ENCODE measurements around the gene PROK1. TPM values are rescaled to one million over a fixed set of nuclear protein-coding genes. Genes with fewer than 3 reads are reported as not detected.

The PROK1 gene
- total and polyA plus RNA-seq, 2 of the 13 experiments (the other 11 are each of a cell fraction or from before 2014, with no cell fraction given) = 0.07 TPM; not detected in 1

DNA sequence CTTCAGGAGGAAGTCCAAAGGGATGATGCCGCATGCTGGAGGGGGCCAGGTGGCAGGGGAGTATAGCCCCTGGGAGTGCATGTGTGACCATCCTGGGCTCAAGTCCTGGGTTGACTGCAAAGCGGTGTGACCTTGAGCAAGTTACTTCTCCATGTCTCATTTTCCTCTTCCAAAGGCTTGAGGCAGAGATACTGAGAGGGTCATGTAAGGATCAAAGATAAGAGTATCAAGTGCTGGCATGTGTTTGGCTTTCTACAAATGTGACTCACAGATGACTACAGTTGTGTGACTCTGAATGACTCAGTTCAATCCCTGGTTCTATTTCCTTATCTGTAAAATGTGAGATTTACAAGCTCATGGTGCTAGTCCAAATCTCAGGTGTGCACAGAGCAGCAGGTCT is 26.1 kb downstream of the PROK1 start:
- FAIRE-seq = no peak
- no peaks in the 10 kb centered on the region for H3K4me1 ChIP-seq (ENCODE audit: insufficient read depth, low read length)

DNA sequence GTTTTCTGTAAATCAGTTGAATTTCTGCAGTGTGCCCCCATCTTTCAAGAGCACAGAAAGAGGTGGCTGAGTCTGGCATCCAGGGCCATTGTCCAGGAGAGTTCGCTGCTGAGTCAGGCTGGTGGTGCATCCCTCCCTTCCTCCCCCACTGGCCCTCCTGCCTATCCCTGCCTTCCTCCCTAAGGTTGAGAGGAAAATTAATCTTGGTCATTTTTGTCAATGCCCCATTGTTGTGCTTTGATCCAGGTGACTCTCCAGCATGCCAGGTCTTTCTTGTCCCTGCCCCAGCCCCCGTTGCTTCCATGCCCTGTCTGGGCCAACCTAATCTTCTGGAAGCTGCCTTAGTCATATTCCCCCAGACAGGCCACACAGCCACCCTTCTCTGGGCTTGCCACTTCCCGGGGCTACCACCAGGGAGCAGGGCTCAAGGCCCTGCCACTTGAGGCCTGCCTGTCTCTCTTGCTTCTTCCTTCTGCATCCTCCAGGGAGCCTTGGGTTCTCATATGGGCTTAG is 26.6 kb downstream of the PROK1 start:
- Histone ChIP-seq H3K36me3 (replicated peaks in 1 of 2; ENCODE audit: control insufficient read depth in 1 of 2, insufficient read depth in 2 of 2, low read length in 2 of 2) (no peaks in the 10 kb centered on the region), H3K79me2 (ENCODE audit: insufficient read depth, low read length) (no peaks in the 10 kb centered on the region), H3K4me3 (replicated peaks in 1 of 3; ENCODE audit: insufficient read depth in 1 of 3, low read depth in 2 of 3, low read length in 3 of 3) (no peak overlapping the region), H3K27me3 (ENCODE audit: control insufficient read depth in 1 of 2, insufficient read depth in 2 of 2, low read length in 2 of 2) (no peaks in the 10 kb centered on the region; a peak in 1 of 5 replicates), H3K27ac (ENCODE audit: extremely low read length, insufficient read depth, low read length) (no peak overlapping the region), H4K20me1 (ENCODE audit: insufficient read depth, low read length) (no peaks in the 10 kb centered on the region), H2AFZ (ENCODE audit: low read length) (no peak overlapping the region), H3K9ac (ENCODE audit: insufficient read depth, low read depth, low read length) (no peak overlapping the region), H3K4me1 (ENCODE audit: insufficient read depth, low read length) (no peaks in the 10 kb centered on the region), H3K9me3 (ENCODE audit: low read length) (no peaks in the 10 kb centered on the region), H3K4me2 (ENCODE audit: low read depth, low read length) (no peak overlapping the region)
- no TSS peak for BruUV-seq (replicated peaks)
- FAIRE-seq (no peak), DNase-seq (ENCODE audit: low spot score) (no peak), ATAC-seq (no peak; the same call in 2 of the 3 replicates)
- WGBS (ENCODE audit: low lambda C conversion rate) = 25% methylated on average over 3 of the region's 3 CpGs
- TF ChIP-seq, protein P1, sequence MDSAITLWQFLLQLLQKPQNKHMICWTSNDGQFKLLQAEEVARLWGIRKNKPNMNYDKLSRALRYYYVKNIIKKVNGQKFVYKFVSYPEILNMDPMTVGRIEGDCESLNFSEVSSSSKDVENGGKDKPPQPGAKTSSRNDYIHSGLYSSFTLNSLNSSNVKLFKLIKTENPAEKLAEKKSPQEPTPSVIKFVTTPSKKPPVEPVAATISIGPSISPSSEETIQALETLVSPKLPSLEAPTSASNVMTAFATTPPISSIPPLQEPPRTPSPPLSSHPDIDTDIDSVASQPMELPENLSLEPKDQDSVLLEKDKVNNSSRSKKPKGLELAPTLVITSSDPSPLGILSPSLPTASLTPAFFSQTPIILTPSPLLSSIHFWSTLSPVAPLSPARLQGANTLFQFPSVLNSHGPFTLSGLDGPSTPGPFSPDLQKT (CRISPR knock-in tag; IDR thresholded peaks at IDR 0.05; ENCODE audit: borderline replicate concordance) = no peak
- TF ChIP-seq HNRNPUL1 (IDR thresholded peaks at IDR 0.05; ENCODE audit: low read depth, low read length) (no peak), ATM (IDR thresholded peaks at IDR 0.05; ENCODE audit: borderline replicate concordance) (no peak), GPN1 (CRISPR knock-in tag; IDR thresholded peaks at IDR 0.05; ENCODE audit: borderline replicate concordance) (no peak), ZBTB7A (CRISPR knock-in tag; IDR thresholded peaks at IDR 0.05) (no peak), RARA (CRISPR knock-in tag; IDR thresholded peaks at IDR 0.05) (no peak), HNRNPK (IDR thresholded peaks at IDR 0.05; ENCODE audit: low read depth, low read length, poor library complexity, severe bottlenecking) (no peak), ZNF263 (CRISPR knock-in tag; IDR thresholded peaks at IDR 0.05) (no peak)
- CTCF ChIA-PET (ENCODE audit: low intra/inter-chr PET ratio, low total read pairs) = no interaction called here
- in situ Hi-C loops (cut with HindIII; ENCODE audit: extremely low pct_ligation_motif_present, low pct_unique_long_range_greater_than_20kb) = no loop called here
- intact Hi-C loops (cut with micrococcal nuclease; ENCODE audit: unreplicated experiment) = no loop called here
- POLR2A ChIA-PET = no interaction called here

More for the DNA sequence above, 26.1 kb downstream of the PROK1 start:
- WGBS (ENCODE audit: low lambda C conversion rate) = 33% methylated on average over 2 of the region's 2 CpGs
- intact Hi-C loops (cut with micrococcal nuclease; ENCODE audit: unreplicated experiment) = no loop called here
- in situ Hi-C loops (cut with HindIII; ENCODE audit: extremely low pct_ligation_motif_present, low pct_unique_long_range_greater_than_20kb) = no loop called here
- Histone ChIP-seq H3K79me2 (ENCODE audit: insufficient read depth, low read length) (no peaks in the 10 kb centered on the region), H3K9me3 (ENCODE audit: low read length) (no peaks in the 10 kb centered on the region), H3K36me3 (replicated peaks in 1 of 2; ENCODE audit: control insufficient read depth in 1 of 2, insufficient read depth in 2 of 2, low read length in 2 of 2) (no peaks in the 10 kb centered on the region), H3K27ac (ENCODE audit: extremely low read length, insufficient read depth, low read length) (no peak overlapping the region), H3K27me3 (ENCODE audit: control insufficient read depth in 1 of 2, insufficient read depth in 2 of 2, low read length in 2 of 2) (no peaks in the 10 kb centered on the region; a peak in 1 of 5 replicates), H4K20me1 (ENCODE audit: insufficient read depth, low read length) (no peaks in the 10 kb centered on the region), H2AFZ (ENCODE audit: low read length) (no peak overlapping the region), H3K4me2 (ENCODE audit: low read depth, low read length) (no peak overlapping the region), H3K4me3 (replicated peaks in 1 of 3; ENCODE audit: insufficient read depth in 1 of 3, low read depth in 2 of 3, low read length in 3 of 3) (no peak overlapping the region), H3K9ac (ENCODE audit: insufficient read depth, low read depth, low read length) (no peak overlapping the region)
- TF ChIP-seq FOSL2 (CRISPR knock-in tag; IDR thresholded peaks at IDR 0.05) (0 out of 2 replicates have a peak, but pooled peaks have one; percentile 5), ZNF441 (CRISPR knock-in tag; IDR thresholded peaks at IDR 0.05; ENCODE audit: borderline replicate concordance) (no peak), THYN1 (CRISPR knock-in tag; IDR thresholded peaks at IDR 0.05; ENCODE audit: borderline replicate concordance, low read depth) (no peak)
- ChIA-PET POLR2A (no interaction called here), CTCF (ENCODE audit: low intra/inter-chr PET ratio, low total read pairs) (no interaction called here)
- ATAC-seq (no peak), DNase-seq (ENCODE audit: low spot score) (peak; percentile 13)
- BruUV-seq (replicated peaks) = no TSS peak
